ENCODE data around the gene TMC5. TPM values are rescaled to one million over a fixed set of nuclear protein-coding genes. Genes with fewer than 3 reads are reported as not detected.

TMC5 gene
- total and polyA plus RNA-seq, 2 of the 4 experiments (the other 2 are of a cell fraction): not detected

GRCh38 chr16:19488213-19488640 lies 70.5 kb downstream of the TMC5 start:
- dilution Hi-C loops (cut with HindIII; ENCODE audit: low sequenced_read_pairs, unreplicated experiment) (no loop called here), intact Hi-C loops (cut with micrococcal nuclease) (no loop called here), in situ Hi-C loops (cut with MboI; ENCODE audit: low sequenced_read_pairs) (no loop called here)
- no peak overlapping the region for H2BK15ac ChIP-seq (ENCODE audit: low read depth, low read length)
- no peaks in the 10 kb centered on the region for H3K4me1 ChIP-seq (ENCODE audit: control insufficient read depth, insufficient read depth, low read length)
- no peak overlapping the region for H3K27ac ChIP-seq (ENCODE audit: insufficient read depth, low read length)
- no peak for DNase-seq
- no peaks in the 10 kb centered on the region for H3K9me3 ChIP-seq (ENCODE audit: control insufficient read depth, insufficient read depth, low read length)
- no peak overlapping the region for H2BK5ac ChIP-seq (ENCODE audit: low read depth, low read length, poor library complexity, severe bottlenecking)
- no peak overlapping the region for H3K4me2 ChIP-seq (ENCODE audit: low read depth, low read length)
- peaks cover 2% of the 10 kb centered on the region for H3K27me3 ChIP-seq (ENCODE audit: control insufficient read depth, insufficient read depth, low read length)
- H2BK20ac ChIP-seq (ENCODE audit: low read depth, low read length): no peak overlapping the region
- no peak overlapping the region for H3K18ac ChIP-seq (ENCODE audit: low read depth, low read length)
- ATAC-seq (ENCODE audit: low read depth): no peak
- no peak for TF ChIP-seq BHLHE40 (IDR thresholded peaks at IDR 0.05; ENCODE audit: low read depth, low read length)
- no peak for TF ChIP-seq ELK1 (IDR thresholded peaks at IDR 0.05; ENCODE audit: borderline replicate concordance, low read depth, low read length)
- no peak for TF ChIP-seq RAD21 (IDR thresholded peaks at IDR 0.05; ENCODE audit: low read length)
- TF ChIP-seq CEBPB (IDR thresholded peaks at IDR 0.05; ENCODE audit: low read depth, low read length): no peak
- no peak for TF ChIP-seq RCOR1 (IDR thresholded peaks at IDR 0.05; ENCODE audit: insufficient replicate concordance, low read length)
- no peak for TF ChIP-seq CTCF (conservative IDR thresholded peaks at IDR 0.05; ENCODE audit: low read depth, low read length)
- TF ChIP-seq USF2 (IDR thresholded peaks at IDR 0.05; ENCODE audit: low read depth, low read length): no peak
- TF ChIP-seq SMC3 (IDR thresholded peaks at IDR 0.05; ENCODE audit: low read depth, low read length): no peak
- TF ChIP-seq MAFK (IDR thresholded peaks at IDR 0.05; ENCODE audit: low read depth, low read length): no peak
- TF ChIP-seq CHD1 (IDR thresholded peaks at IDR 0.05; ENCODE audit: low read depth, low read length): no peak
- TF ChIP-seq POLR2A (IDR thresholded peaks at IDR 0.05; ENCODE audit: low read depth, low read length): no peak
- no peak for TF ChIP-seq FOS (IDR thresholded peaks at IDR 0.05; ENCODE audit: low read depth, low read length)
- TF ChIP-seq RFX5 (IDR thresholded peaks at IDR 0.05; ENCODE audit: low read depth, low read length): no peak
- TF ChIP-seq MAZ (IDR thresholded peaks at IDR 0.05; ENCODE audit: borderline replicate concordance, low read depth, low read length): no peak
- TF ChIP-seq MXI1 (IDR thresholded peaks at IDR 0.05; ENCODE audit: borderline replicate concordance, low read depth, low read length): no peak
- TF ChIP-seq NFE2L2 (IDR thresholded peaks at IDR 0.05; ENCODE audit: low read depth, low read length): no peak
- H4K91ac ChIP-seq (ENCODE audit: insufficient read depth, low read depth, low read length): no peak overlapping the region
- H3K79me1 ChIP-seq (ENCODE audit: low read depth in 1 of 2, low read length in 2 of 2): no peaks in the 10 kb centered on the region
- H4K5ac ChIP-seq (ENCODE audit: low read depth, low read length): no peak overlapping the region
- no peaks in the 10 kb centered on the region for H3K9me1 ChIP-seq (ENCODE audit: insufficient read depth, low read length)
- no peak overlapping the region for H3K14ac ChIP-seq (replicated peaks; ENCODE audit: low read depth, low read length)
- H3K56ac ChIP-seq (ENCODE audit: extremely low read depth, insufficient read depth, low read length): no peak overlapping the region
- POLR2A ChIA-PET (ENCODE audit: unreplicated experiment): interaction anchor here (0.6 kb wide), 1 partner anchor 112 kb away, joined by 7 read pairs; no protein-coding TSS in a partner anchor
- no peak overlapping the region for H2AK9ac ChIP-seq (replicated peaks; ENCODE audit: low read depth, low read length, poor library complexity)
- no peak overlapping the region for H2AFZ ChIP-seq (replicated peaks; ENCODE audit: low read length, poor library complexity)
- H3K4me3 ChIP-seq (ENCODE audit: insufficient read depth, low read depth, low read length): no peak overlapping the region
- BruUV-seq (replicated peaks): no TSS peak
- WGBS, 2 experiments (ENCODE audit: extremely low coverage in 2 of 2, insufficient read length in 1 of 2): no CpG with 5 or more reads among the region's 4 CpGs
- H4K20me1 ChIP-seq (ENCODE audit: insufficient read depth, low read length): no peaks in the 10 kb centered on the region
- no peak overlapping the region for H3K23ac ChIP-seq (ENCODE audit: low read depth, low read length)
- no peak overlapping the region for H2BK120ac ChIP-seq (ENCODE audit: low read depth, low read length)
- H3K36me3 ChIP-seq (ENCODE audit: control insufficient read depth, insufficient read depth, low read length): no peaks in the 10 kb centered on the region
- CTCF ChIA-PET: no interaction called here
- H3K4ac ChIP-seq (ENCODE audit: low read depth, low read length): no peak overlapping the region
- no peak overlapping the region for H4K8ac ChIP-seq (ENCODE audit: low read depth in 2 of 2, low read length in 2 of 2)
- no peak overlapping the region for H2AK5ac ChIP-seq (ENCODE audit: low read depth, low read length)
- no peak overlapping the region for H3K9ac ChIP-seq (ENCODE audit: low read depth, low read length)

Data from IMR-90 (cell line).